Measurements from ENCODE around the gene DNAJA3. TPM values are rescaled to one million over a fixed set of nuclear protein-coding genes. Genes with fewer than 3 reads are reported as not detected.

Gene DNAJA3
- total RNA-seq, 4 donors from 2014 or later, result 37.4 to 44.1 (median 40.8) TPM

- WGBS, 2 donors, result 23 to 40% methylated on average over 3 of the region's 3 CpGs
- peak in 1 of 2 donors; percentile 41 for DNase-seq (ENCODE audit: low spot score in 2 of 2)
- TF ChIP-seq POLR2A (IDR thresholded peaks at IDR 0.05) (no peak), CTCF (IDR thresholded peaks at IDR 0.05) (no peak)
- intact Hi-C loops (cut with DNase I; ENCODE audit: low total_unique reads), result no loop called here
- no peak overlapping the region for H3K4me3 ChIP-seq (ENCODE audit: low read depth, poor library complexity, severe bottlenecking)
Observed at GRCh38 chr16:4500272-4500671, 74.6 kb downstream of the DNAJA3 start.

DNA sequence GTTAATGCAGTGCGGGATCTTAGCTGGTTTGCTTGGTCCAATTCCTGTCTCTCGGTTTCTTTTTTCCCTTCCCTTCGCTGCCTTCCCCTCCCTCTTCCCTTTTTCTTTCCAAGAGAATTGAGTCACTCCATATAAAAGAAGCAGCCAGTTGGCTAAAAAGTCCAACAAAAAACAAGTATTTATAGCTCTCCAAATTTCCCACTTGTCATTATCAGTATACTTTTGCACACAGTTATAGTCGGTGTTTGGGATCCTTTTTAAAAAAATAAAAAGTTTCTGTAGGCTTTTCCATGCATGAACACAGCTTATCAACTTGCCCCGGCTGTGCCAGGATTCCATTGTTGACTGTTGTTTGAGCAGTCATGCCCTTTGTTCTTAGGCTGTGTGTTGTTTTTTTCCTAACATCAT lies 75.4 kb downstream of the DNAJA3 start:
- no peak overlapping the region for H3K4me3 ChIP-seq (ENCODE audit: low read depth, poor library complexity, severe bottlenecking)
- 16% methylated on average over 5 of the region's 5 CpGs for WGBS, 2 donors
- DNase-seq (ENCODE audit: low spot score in 2 of 2), result no peak
- intact Hi-C loops (cut with DNase I; ENCODE audit: low total_unique reads), result no loop called here
- TF ChIP-seq CTCF (IDR thresholded peaks at IDR 0.05) (no peak), POLR2A (IDR thresholded peaks at IDR 0.05) (no peak)

DNA sequence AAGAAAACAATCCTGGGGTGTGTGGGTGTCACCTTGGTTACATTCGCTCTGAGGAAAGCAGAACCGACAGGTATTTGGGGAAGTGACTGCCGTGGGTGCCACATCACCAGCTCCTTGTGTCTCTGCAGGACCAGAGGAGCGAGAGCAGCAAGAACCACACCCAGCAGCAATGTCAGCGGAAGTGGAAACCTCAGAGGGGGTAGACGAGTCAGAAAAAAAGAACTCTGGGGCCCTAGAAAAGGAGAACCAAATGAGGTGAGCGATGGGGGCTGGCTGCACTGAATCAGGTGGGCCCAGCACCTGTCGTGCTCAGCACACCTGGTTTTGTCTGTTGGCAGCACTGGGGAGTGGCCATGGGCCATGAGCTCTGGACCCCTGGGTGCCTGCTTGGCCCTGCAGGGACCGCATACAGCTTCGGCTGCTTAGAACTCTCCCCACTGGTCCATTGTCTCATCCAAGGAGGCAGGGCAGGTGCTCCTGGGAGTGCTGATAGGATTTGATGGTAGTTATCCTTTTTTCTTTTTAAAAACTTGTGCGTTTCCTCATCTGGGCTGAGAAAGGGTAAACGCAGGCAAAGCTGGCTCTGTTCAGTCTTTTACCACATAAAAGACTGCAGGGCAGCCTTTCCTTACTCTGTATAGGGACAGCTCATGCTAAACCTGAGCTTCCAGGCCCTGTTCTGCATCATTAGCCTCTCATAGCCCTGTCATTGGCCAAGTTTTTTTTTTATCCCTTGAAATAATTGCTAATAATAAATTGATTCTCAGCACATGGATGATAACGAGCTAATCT lies 79.9 kb downstream of the DNAJA3 start:
- WGBS, 2 donors, result 70 to 71% methylated on average over 13 of the region's 13 CpGs
- no peak for DNase-seq (ENCODE audit: low spot score in 2 of 2)
- no peak overlapping the region for H3K4me3 ChIP-seq (ENCODE audit: low read depth, poor library complexity, severe bottlenecking)
- intact Hi-C loops (cut with DNase I; ENCODE audit: low total_unique reads), result loop anchor here (5.0 kb wide), 1 partner anchor 42 kb away; no protein-coding TSS in a partner anchor
- TF ChIP-seq POLR2A (IDR thresholded peaks at IDR 0.05) (no peak), CTCF (IDR thresholded peaks at IDR 0.05) (no peak)

Other genes starting within 250 kb of the DNAJA3 start
- gene SRL, start 183.8 kb upstream of the DNAJA3 start, total RNA-seq, result 1 to 10 TPM in 1 of 4 donors, under 1 TPM in 3; 0.04 to 1.0 (median 0.55) TPM
- 10 to 100 TPM in 3 of 4 donors, 1 to 10 TPM in 1; 10.0 to 14.2 (median 12.3) TPM for gene TFAP4, start 152.8 kb upstream of the DNAJA3 start, total RNA-seq
- gene GLIS2, start 109.8 kb upstream of the DNAJA3 start, total RNA-seq, result 1 to 10 TPM; 1.3 to 2.6 (median 2.2) TPM
- gene PAM16, start 74.5 kb upstream of the DNAJA3 start, total RNA-seq, result 10 to 100 TPM; 26.2 to 64.5 (median 40.9) TPM
- gene VASN, start 54.0 kb upstream of the DNAJA3 start, total RNA-seq, result 10 to 100 TPM; 35.6 to 52.8 (median 46.7) TPM
- gene CORO7, start 9.3 kb upstream of the DNAJA3 start, total RNA-seq, result 10 to 100 TPM; 18.4 to 39.0 (median 22.7) TPM
- gene NMRAL1, start 48.8 kb downstream of the DNAJA3 start, total RNA-seq, result 10 to 100 TPM; 51.9 to 72.8 (median 58.2) TPM
- gene HMOX2, start 50.5 kb downstream of the DNAJA3 start, total RNA-seq, result 10 to 100 TPM; 48.8 to 70.6 (median 59.0) TPM
- 10 to 100 TPM in 3 of 4 donors, 1 to 10 TPM in 1; 9.9 to 18.4 (median 15.0) TPM for gene CDIP1, start 112.9 kb downstream of the DNAJA3 start, total RNA-seq
- under 1 TPM; 0.08 to 0.49 (median 0.29) TPM for gene C16orf96, start 130.5 kb downstream of the DNAJA3 start, total RNA-seq
- gene UBALD1, start 189.0 kb downstream of the DNAJA3 start, total RNA-seq, result 10 to 100 TPM in 3 of 4 donors, 1 to 10 TPM in 1; 9.8 to 14.9 (median 14.3) TPM
- 10 to 100 TPM; 35.3 to 53.4 (median 40.1) TPM for gene MGRN1, start 199.0 kb downstream of the DNAJA3 start, total RNA-seq

Measured in lower leg skin (tissue), 4 donors.